Activated naive CD8-positive, alpha-beta T cell treated with anti-CD3 and anti-CD28 coated beads for 36 hours (primary cell): ENCODE results near the gene DLG5. TPM values are rescaled to one million over a fixed set of nuclear protein-coding genes. Genes with fewer than 3 reads are reported as not detected.
A peak's percentile ranks its signal among the peaks of the same experiment; 100 is the strongest.

ENCODE experiments used
- DNase-seq: peaks from one replicate; pipeline ENCODE4 v3.0.0; 2021
- H3K27ac Mint-ChIP-seq: one replicate; pipeline ENCODE4 v1.8.0; 2022; ENCODE audit warnings: mild to moderate bottlenecking, moderate library complexity, mixed read lengths
- H3K27me3 Mint-ChIP-seq: one replicate; pipeline ENCODE4 v1.8.0; 2022; ENCODE audit warnings: mild to moderate bottlenecking, mixed read lengths
- H3K36me3 Mint-ChIP-seq: one replicate; pipeline ENCODE4 v1.8.0; 2021; ENCODE audit warnings: mild to moderate bottlenecking, mixed read lengths
- H3K4me1 Mint-ChIP-seq: one replicate; pipeline ENCODE4 v1.8.0; 2021; ENCODE audit warnings: mixed read lengths
- H3K4me3 Mint-ChIP-seq: one replicate; pipeline ENCODE4 v1.8.0; 2022; ENCODE audit warnings: mild to moderate bottlenecking, moderate library complexity, mixed read lengths
- H3K9me3 Mint-ChIP-seq: one replicate; pipeline ENCODE4 v1.8.0; 2022; ENCODE audit warnings: mixed read lengths
- total RNA-seq, 2 experiments: library from RNA; stranded (reverse); gene quantifications; one replicate each; pipeline ENCODE4 v1.2.3, GENCODE V29; 2021

Gene DLG5
- total RNA-seq, 2 experiments from 2014 or later = 1.6 to 2.1 TPM

DNA sequence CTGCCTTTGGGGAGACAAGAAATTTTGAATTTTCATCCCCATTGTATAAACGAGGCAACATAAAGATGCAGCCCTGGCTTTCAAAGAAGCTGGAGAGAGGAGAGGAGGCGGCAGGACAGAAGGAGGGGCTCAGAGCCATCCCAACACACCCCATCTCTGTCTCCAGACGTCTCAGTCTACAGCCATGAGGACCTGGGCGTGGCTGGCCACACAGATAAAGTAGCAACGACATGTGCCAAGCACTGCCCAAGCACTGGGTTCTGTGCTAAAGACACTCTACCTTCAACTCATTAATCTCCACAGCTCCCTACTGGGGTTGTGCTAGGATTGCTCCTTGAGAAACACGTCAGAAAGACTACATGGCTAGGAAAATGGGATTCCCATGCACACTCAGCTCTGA is 65.2 kb downstream of the DLG5 start:
- Mint-ChIP-seq H3K27ac (no peak overlapping the region), H3K9me3 (no peaks in the 10 kb centered on the region), H3K4me3 (no peak overlapping the region), H3K36me3 (no peaks in the 10 kb centered on the region), H3K27me3 (no peaks in the 10 kb centered on the region), H3K4me1 (peaks cover 5% of the 10 kb centered on the region)
- no peak for DNase-seq

DNA sequence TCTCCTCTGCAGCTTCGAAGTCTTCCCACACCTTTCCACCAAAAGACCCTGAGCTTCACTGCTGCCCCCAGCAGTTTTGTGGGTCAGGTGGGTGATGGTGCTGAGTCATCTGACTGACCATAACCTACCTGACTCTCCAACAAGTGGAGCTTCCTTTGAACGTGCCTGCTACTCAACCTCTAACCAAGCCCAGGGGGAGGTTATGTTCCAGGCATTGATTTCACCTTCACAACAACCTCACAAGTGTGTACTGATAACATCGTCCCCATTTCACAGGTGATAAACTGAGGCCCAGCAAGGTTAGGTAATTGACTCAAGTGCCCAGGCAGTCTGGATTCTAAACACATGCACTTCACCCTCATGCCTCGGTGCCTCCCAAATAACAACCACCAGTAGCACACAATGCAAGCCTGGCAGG is 66.7 kb downstream of the DLG5 start:
- Mint-ChIP-seq H3K4me3 (no peak overlapping the region), H3K4me1 (no peaks in the 10 kb centered on the region), H3K27ac (no peak overlapping the region), H3K27me3 (no peaks in the 10 kb centered on the region), H3K9me3 (no peaks in the 10 kb centered on the region), H3K36me3 (no peaks in the 10 kb centered on the region)
- no peak for DNase-seq

DNA sequence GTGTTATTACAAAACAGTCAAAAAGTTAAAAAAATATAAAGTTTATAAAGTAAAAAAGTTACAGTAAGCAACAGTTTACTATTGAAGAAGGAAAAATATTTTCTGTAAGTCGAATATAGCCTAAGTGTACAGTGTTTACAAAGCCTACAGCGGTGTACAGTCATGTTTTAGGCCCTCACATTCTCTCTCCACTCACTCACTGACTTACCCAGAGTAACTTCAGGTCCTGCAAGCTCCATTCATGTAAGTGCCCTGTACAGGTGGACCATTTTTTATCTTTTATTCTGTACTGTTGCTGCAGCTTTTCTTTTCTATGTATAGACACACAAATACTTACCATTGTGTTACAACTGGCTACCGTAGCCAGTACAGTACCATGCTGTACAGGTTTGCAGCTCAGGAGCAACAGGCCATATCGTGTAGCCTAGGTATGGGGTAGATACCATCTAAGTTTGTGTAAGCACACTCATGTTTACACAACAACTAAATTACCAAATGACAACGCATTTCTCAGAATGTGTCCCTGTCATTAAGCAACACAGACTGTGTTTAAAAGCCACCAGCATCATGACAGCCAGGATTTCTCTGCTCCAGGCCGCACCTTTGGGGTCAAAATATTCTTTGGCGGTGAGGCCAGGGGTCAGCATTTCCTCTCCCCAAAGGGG is 67.2 kb downstream of the DLG5 start:
- H3K27me3 Mint-ChIP-seq = no peaks in the 10 kb centered on the region

DNA sequence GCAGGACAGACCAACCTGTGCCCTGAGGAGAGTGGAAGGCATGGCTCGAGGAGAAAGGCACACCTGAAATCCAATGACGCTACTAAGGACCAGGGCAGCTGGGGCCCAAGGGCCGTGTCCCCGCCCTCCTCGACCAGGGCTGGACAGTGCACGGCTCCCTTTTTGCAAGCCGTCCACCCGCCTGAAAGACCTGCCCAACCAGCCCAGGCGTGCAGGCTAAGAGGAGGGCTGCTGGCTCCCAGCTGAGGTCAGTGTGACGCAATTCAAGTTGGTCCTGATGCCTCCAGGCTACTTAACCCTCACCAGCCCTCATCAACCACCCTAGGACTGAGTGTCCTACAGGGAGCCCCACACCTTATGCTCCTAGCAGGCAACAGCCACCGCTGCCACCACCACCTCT is 69.3 kb downstream of the DLG5 start:
- H3K27me3 Mint-ChIP-seq = no peaks in the 10 kb centered on the region
- no peak overlapping the region for H3K27ac Mint-ChIP-seq
- H3K9me3 Mint-ChIP-seq = no peaks in the 10 kb centered on the region
- H3K4me1 Mint-ChIP-seq = no peaks in the 10 kb centered on the region
- no peak for DNase-seq
- no peaks in the 10 kb centered on the region for H3K36me3 Mint-ChIP-seq
- no peak overlapping the region for H3K4me3 Mint-ChIP-seq

More for the DNA sequence above, 67.2 kb downstream of the DLG5 start:
- no peak for DNase-seq
- Mint-ChIP-seq H3K9me3 (no peaks in the 10 kb centered on the region), H3K27ac (no peak overlapping the region), H3K4me1 (no peaks in the 10 kb centered on the region), H3K4me3 (no peak overlapping the region), H3K36me3 (no peaks in the 10 kb centered on the region)

DNA sequence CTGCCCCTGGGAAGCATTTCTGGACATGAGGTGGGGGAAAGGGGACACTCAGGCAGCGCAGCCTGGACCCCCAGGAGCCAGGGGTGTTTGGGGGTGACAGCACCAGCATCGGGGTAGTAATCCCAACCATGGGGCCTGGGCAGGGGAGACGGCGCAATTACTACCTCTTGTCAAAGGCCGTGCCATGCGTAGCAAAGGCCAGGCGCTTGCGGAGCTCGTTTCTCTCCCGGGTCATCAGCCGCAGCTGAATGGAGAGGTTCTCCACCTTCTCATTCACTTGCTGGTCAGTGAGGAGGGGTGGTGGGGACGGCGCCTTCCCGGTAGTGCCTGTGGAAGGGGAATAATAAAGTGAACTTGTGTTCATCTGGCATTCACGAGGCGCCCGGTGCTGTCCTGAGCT is 70.0 kb downstream of the DLG5 start:
- H3K4me3 Mint-ChIP-seq = no peak overlapping the region
- H3K27me3 Mint-ChIP-seq = no peaks in the 10 kb centered on the region
- DNase-seq = no peak
- H3K4me1 Mint-ChIP-seq = no peaks in the 10 kb centered on the region
- no peaks in the 10 kb centered on the region for H3K36me3 Mint-ChIP-seq
- H3K27ac Mint-ChIP-seq = no peak overlapping the region
- no peaks in the 10 kb centered on the region for H3K9me3 Mint-ChIP-seq

DNA sequence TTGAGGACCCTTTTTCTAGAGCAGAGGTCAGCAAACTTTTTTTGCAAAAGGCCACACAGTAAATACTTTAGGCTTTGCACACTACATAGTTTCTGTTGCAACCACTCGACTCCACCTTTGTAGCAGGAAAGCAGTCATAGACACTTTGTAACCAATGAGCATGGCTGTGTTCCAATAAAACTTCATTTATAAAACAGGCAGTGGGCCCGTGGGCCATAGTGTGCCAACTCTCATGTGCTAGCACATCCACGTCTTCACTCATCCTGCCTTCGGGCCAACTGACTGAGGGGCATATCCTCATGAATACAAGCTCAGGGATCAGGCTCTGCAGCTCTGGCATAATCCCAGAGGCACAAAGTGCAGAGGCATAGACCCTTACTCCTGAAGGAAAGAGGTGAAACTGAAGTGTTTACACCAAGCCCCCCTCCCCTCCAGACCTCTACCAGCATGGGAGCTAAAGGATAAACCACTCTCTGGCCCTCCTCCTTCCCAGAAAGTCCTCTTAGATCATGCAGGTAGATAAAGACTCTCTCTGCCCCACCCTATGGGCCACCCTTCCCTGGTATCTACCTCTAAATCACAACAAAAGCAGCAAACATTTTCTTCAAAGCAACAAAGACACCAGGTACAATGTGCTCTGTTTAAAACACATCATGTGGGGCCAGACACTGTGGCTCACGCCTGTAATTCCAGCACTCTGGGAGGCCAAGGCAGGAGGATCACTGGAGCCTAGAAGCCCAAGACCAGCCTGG is 71.0 kb downstream of the DLG5 start:
- no peak overlapping the region for H3K27ac Mint-ChIP-seq

DNA sequence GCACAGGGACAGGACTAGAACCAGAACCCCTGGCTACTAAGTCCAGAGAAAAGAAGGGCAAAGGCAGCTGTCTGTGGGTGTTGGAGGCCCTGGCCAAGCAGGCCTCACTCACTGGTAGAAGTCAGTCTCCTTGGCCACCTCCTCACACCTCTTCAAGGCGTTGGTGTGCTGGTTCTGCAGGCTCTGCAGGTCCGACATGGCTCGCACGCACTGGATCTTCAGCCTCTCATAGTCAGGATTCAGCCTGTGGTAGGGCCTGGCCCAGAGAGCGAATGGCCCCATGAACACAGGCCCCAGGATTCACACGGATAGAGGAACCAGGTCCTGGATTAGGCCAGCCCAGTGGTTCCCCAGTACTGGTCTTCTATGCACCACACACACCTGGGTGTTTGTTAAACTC is 72.4 kb downstream of the DLG5 start:
- Mint-ChIP-seq H3K4me1 (no peaks in the 10 kb centered on the region), H3K4me3 (no peak overlapping the region), H3K9me3 (no peaks in the 10 kb centered on the region), H3K36me3 (no peaks in the 10 kb centered on the region), H3K27me3 (no peaks in the 10 kb centered on the region), H3K27ac (no peak overlapping the region)
- no peak for DNase-seq

More for the DNA sequence above, 71.0 kb downstream of the DLG5 start:
- Mint-ChIP-seq H3K27me3 (no peaks in the 10 kb centered on the region), H3K36me3 (no peaks in the 10 kb centered on the region), H3K4me1 (no peaks in the 10 kb centered on the region), H3K4me3 (no peak overlapping the region), H3K9me3 (no peaks in the 10 kb centered on the region)
- no peak for DNase-seq

DNA sequence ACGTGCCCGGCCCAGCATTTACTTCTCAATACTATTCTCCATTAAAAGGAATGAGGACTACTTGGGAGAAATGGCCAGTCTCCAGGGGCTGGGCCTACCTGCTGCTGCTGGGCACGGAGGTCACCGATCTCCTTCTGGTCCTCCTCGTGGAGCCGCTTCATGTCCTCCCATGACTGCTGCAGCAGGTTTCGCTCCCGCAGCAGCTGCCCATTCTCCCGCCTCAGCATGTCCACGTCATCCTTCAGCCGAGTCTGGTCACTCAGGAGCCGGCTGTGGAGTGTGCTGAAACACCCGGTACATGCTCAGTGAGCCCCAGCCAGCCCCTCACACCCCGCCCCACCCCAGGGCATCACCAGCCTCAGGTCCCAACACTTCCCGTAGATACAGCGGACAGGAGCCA is 73.3 kb downstream of the DLG5 start:
- Mint-ChIP-seq H3K36me3 (no peaks in the 10 kb centered on the region), H3K4me1 (no peaks in the 10 kb centered on the region), H3K27ac (no peak overlapping the region), H3K4me3 (no peak overlapping the region), H3K9me3 (no peaks in the 10 kb centered on the region), H3K27me3 (no peaks in the 10 kb centered on the region)
- no peak for DNase-seq

DNA sequence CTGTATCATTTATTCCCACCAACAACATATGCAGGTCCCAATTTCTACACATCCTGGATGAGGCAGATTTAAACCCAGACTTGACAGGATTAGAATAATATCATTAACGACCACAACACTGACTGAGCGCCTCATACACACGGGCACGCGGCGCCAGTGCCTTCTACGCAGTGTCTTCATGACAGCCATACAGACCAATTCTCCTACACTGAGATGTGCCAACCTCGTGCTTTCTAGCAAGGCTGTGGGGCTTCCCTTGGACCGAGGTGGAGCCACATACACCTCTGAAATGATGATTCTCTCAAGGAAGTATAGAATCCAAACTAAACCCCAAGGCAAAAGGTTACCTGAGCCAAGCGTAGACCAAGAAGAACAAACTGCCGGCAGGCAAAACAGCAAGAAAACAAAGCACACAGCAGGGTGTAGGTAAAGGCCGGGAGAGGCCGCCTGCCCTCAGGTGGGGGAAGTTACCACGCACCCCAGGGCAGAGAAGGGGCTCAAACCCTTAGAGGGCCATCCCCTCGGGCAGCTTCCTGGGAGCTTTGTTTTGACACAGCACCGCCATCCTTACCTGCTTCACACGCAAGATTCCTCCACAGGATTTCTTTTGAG is 75.8 kb downstream of the DLG5 start:
- no peak for DNase-seq
- H3K4me1 Mint-ChIP-seq = peaks cover 2% of the 10 kb centered on the region
- H3K4me3 Mint-ChIP-seq = no peak overlapping the region
- no peak overlapping the region for H3K27ac Mint-ChIP-seq
- H3K27me3 Mint-ChIP-seq = no peaks in the 10 kb centered on the region
- no peaks in the 10 kb centered on the region for H3K9me3 Mint-ChIP-seq
- H3K36me3 Mint-ChIP-seq = no peaks in the 10 kb centered on the region

DNA sequence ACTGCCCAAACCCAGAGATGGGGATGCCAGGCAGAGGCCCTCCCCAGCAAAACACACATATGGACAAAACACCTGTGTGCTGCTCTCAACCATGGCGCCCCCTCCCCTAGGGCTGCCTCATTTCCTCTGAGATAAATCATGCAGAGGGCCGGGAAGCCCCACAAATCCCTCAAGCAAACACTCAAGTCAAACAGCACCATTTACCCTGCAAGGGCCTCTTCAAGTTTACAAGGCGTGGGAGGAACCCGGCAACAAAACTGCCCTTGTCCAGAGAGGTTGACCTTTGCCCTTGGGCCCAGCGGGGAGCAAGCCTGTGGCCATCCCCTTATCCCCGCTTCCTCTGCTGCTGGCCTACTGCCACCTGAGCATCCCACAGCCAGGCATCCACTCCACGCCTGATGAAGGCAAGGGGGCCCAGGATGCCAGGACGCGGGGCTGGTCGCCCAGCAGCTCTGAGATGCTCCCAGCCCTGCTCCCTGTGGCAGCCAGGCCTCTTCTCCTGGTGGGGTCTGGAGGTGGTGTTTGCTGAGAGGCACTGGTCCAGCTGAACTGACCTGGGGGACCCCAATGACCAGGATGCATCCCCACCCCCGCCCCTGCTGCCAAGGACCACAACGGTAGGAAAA is 77.4 kb downstream of the DLG5 start:
- H3K4me3 Mint-ChIP-seq = no peak overlapping the region
- H3K27me3 Mint-ChIP-seq = no peaks in the 10 kb centered on the region
- no peaks in the 10 kb centered on the region for H3K9me3 Mint-ChIP-seq
- H3K4me1 Mint-ChIP-seq = peaks cover 4% of the 10 kb centered on the region
- DNase-seq = no peak
- H3K36me3 Mint-ChIP-seq = no peaks in the 10 kb centered on the region
- H3K27ac Mint-ChIP-seq = no peak overlapping the region

DNA sequence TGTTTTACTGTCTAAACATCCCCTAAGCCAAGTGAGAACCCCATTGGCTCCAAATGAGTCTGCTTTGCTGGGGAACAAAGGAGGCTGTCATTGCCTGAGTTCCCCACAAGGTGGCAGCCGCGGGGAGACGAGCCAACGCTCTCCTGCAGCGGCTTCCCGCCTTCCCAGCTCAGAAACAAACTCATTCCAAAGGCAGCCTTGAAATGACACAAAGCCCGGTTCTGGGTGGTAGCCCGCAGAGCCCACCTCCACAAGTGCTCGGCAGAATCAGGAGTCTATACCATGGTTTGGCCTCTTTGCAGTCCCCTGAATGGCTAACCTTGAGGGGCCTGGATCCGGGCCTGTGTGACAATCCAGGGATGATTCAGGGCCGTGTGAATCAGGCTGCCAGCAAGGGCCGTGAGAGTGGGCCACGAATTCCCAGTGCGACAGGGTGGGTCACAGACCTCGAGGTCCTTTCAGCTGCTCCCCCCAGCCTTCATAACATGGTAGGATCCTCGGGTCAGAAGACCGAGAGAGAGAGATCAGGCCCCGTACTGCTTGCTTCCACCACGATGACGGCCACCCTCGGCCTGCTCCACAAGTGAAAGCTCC is 79.7 kb downstream of the DLG5 start:
- Mint-ChIP-seq H3K27me3 (no peaks in the 10 kb centered on the region), H3K36me3 (no peaks in the 10 kb centered on the region), H3K27ac (no peak overlapping the region), H3K4me1 (peaks cover 4% of the 10 kb centered on the region), H3K9me3 (no peaks in the 10 kb centered on the region), H3K4me3 (no peak overlapping the region)
- peak; percentile 51 for DNase-seq

DNA sequence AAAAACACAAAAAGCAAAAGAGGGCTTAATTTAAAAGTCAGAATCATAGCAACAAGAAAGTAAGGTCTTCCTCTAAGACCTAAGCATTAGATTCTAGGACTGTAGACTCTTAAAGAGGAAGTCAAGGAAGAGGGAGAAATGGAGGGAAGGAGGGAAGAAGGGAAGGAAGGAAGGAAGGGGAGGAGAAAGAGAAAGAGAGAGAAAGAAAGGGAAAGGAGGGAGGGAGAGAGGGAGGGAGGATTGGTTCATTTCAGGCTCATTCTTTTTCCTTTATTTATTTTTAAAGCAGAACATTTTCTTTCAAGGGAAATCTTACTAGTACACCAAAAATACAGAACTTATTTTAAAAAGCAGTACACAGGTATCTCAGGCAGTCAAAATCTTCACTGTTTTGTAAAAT is 81.1 kb downstream of the DLG5 start:
- no peaks in the 10 kb centered on the region for H3K9me3 Mint-ChIP-seq
- no peak overlapping the region for H3K4me3 Mint-ChIP-seq
- H3K27ac Mint-ChIP-seq = no peak overlapping the region

DNA sequence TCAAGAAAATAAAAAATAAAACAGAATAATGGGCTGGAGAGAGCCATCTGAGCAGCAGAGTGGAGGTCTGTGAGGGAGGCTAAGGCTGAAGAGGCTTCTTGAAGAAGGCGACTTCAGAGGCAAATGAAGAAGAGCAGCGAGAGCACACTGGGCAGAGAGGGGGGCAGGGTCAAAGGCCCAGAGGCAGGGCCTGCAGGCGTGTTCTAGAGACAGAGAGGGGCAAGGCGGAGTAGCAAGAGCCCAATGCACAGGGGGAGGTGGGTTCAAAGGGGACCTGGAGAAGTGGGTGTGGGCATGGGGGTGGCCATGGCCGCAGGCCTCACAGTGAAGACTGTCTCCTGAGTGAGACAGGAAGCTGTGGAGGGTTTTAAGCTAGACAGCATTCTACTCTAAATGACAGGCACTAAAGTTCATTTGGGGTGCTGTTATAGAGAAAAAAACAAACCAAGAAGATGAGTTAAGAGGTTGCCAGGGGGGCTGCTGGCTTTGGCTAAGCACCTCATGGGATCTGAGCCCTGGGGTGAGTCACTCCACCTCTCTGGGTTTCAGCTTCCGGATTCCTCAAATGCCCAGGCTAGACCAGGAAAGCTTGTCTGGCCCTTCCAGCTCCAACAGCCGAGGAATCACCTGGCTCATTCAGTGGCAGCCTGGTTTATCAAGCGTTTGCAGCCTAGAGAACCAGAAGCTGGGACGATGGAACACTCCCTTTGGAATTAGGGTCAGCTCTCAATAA is 81.7 kb downstream of the DLG5 start:
- no peak overlapping the region for H3K27ac Mint-ChIP-seq
- peaks cover 4% of the 10 kb centered on the region for H3K4me1 Mint-ChIP-seq
- no peaks in the 10 kb centered on the region for H3K27me3 Mint-ChIP-seq
- H3K9me3 Mint-ChIP-seq = no peaks in the 10 kb centered on the region
- DNase-seq = no peak
- H3K36me3 Mint-ChIP-seq = no peaks in the 10 kb centered on the region
- H3K4me3 Mint-ChIP-seq = no peak overlapping the region

More for the DNA sequence above, 81.1 kb downstream of the DLG5 start:
- no peak for DNase-seq
- H3K36me3 Mint-ChIP-seq = no peaks in the 10 kb centered on the region
- no peaks in the 10 kb centered on the region for H3K27me3 Mint-ChIP-seq
- peaks cover 4% of the 10 kb centered on the region for H3K4me1 Mint-ChIP-seq

DNA sequence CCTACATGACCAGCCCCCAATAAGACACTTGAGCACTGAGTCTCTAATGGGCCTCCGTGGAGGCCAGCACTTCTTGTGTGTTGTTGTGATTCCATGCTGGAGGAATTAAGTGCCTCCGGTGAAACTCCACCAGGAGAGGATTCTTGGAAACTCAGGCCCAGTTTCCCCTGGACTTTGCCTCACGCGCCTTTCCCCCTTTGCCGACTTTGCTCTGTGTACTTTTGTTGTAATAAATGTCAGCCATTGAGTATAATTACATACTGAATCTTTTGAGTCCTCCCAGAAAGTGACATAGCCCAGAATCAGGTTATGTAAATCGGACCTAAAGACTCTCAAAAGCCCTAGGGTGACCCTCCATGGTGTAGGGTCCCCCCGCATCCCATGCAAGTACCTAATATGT is 82.4 kb downstream of the DLG5 start:
- H3K4me1 Mint-ChIP-seq = peaks cover 4% of the 10 kb centered on the region
- no peaks in the 10 kb centered on the region for H3K9me3 Mint-ChIP-seq
- DNase-seq = no peak
- no peak overlapping the region for H3K27ac Mint-ChIP-seq
- H3K27me3 Mint-ChIP-seq = no peaks in the 10 kb centered on the region
- no peak overlapping the region for H3K4me3 Mint-ChIP-seq
- no peaks in the 10 kb centered on the region for H3K36me3 Mint-ChIP-seq
